CD4-positive, alpha-beta memory T cell (primary cell): ENCODE data around the gene PREX1. TPM values are rescaled to one million over a fixed set of nuclear protein-coding genes. Genes with fewer than 3 reads are reported as not detected.

Experiments used
- CTCF ChIA-PET: fragments of 350-600 bp; sonication (Branson Sonifier 250); formaldehyde crosslinking; loops from one replicate; lab custom pipeline; 2021; ENCODE audit warnings: inconsistent platforms; ENCODE audit not compliant: partially characterized antibody; lab: Charles Lee
- POLR2A ChIA-PET: fragments of 350-600 bp; sonication (Branson Sonifier 250); formaldehyde crosslinking; loops from one replicate; lab custom pipeline; 2021; ENCODE audit not compliant: partially characterized antibody; lab: Charles Lee
- DNase-seq, 5 donors: peaks; one replicate each; pipeline versions ENCODE4 v3.0.0 to v3.0.0-alpha.2; 2020 to 2022; ENCODE audit warnings: mixed read lengths in 1 of 5
- H3K27ac ChIP-seq: one replicate; pipeline ENCODE4 v1.7.0; 2013; ENCODE audit warnings: low read depth, low read length
- H3K27me3 ChIP-seq: 2 replicates; pipeline ENCODE4 v1.7.0; 2013; ENCODE audit warnings: mild to moderate bottlenecking, low read length, moderate library complexity; ENCODE audit not compliant: insufficient read depth
- H3K36me3 ChIP-seq: 2 replicates; pipeline ENCODE4 v1.7.0; 2013; ENCODE audit warnings: mild to moderate bottlenecking, low read length, moderate library complexity; ENCODE audit not compliant: insufficient read depth
- H3K4me1 ChIP-seq: 2 replicates; pipeline ENCODE4 v1.7.0; 2013; ENCODE audit warnings: mild to moderate bottlenecking, low read length, moderate library complexity; ENCODE audit not compliant: insufficient read depth
- H3K4me3 ChIP-seq, 2 donors: one replicate each; pipeline ENCODE4 v1.7.0; 2013; ENCODE audit warnings: low read length in 2 of 2, mild to moderate bottlenecking in 1 of 2
- H3K9me3 ChIP-seq, 2 donors: one replicate each; pipeline ENCODE4 v1.7.0; 2013; ENCODE audit warnings: low read length in 2 of 2, control low read depth in 1 of 2; ENCODE audit not compliant: control insufficient read depth in 1 of 2
- H3K27ac Mint-ChIP-seq, 7 donors: one replicate each; pipeline ENCODE4 v1.8.0; 2020 to 2021; ENCODE audit warnings: mixed read lengths in 7 of 7, mild to moderate bottlenecking in 6 of 7, inconsistent platforms in 3 of 7, moderate library complexity in 3 of 7
- H3K27me3 Mint-ChIP-seq, 2 donors: one replicate each; pipeline ENCODE4 v1.8.0; 2020 to 2021; ENCODE audit warnings: mixed read lengths in 2 of 2
- H3K36me3 Mint-ChIP-seq, 2 donors: one replicate each; pipeline ENCODE4 v1.8.0; 2020 to 2021; ENCODE audit warnings: mixed read lengths in 2 of 2, inconsistent platforms in 1 of 2, mild to moderate bottlenecking in 1 of 2
- H3K4me1 Mint-ChIP-seq, 4 donors: one replicate each; pipeline ENCODE4 v1.8.0; 2020 to 2021; ENCODE audit warnings: mixed read lengths in 4 of 4, mild to moderate bottlenecking in 1 of 4
- H3K4me3 Mint-ChIP-seq, 8 donors: one replicate each; pipeline ENCODE4 v1.8.0; 2020 to 2021; ENCODE audit warnings: mixed read lengths in 8 of 8, mild to moderate bottlenecking in 7 of 8, moderate library complexity in 6 of 8, inconsistent platforms in 3 of 8
- H3K9me3 Mint-ChIP-seq, 8 donors: one replicate each; pipeline ENCODE4 v1.8.0; 2020 to 2021; ENCODE audit warnings: mixed read lengths in 8 of 8, mild to moderate bottlenecking in 5 of 8, inconsistent platforms in 3 of 8, moderate library complexity in 1 of 8
- intact Hi-C: fragments of 100-400 bp; cut with micrococcal nuclease; formaldehyde crosslinking; loops from one replicate; pipeline ENCODE4 v1.15.1; 2023
- polyA plus RNA-seq, 2 donors: library from polyadenylated mRNA; unstranded; fragments of 300-500 nt; fragmentation: Illumina TruSeq; gene quantifications; one replicate each; pipeline ENCODE4 v1.2.3, GENCODE V29; 2021
- total RNA-seq, 2 experiments: library from RNA; stranded (reverse); gene quantifications; one replicate each; pipeline ENCODE4 v1.2.3, GENCODE V29; 2021

PREX1 gene
- total and polyA plus RNA-seq, 4 experiments from 2014 or later: 10.6 to 165 (median 122) TPM

DNA sequence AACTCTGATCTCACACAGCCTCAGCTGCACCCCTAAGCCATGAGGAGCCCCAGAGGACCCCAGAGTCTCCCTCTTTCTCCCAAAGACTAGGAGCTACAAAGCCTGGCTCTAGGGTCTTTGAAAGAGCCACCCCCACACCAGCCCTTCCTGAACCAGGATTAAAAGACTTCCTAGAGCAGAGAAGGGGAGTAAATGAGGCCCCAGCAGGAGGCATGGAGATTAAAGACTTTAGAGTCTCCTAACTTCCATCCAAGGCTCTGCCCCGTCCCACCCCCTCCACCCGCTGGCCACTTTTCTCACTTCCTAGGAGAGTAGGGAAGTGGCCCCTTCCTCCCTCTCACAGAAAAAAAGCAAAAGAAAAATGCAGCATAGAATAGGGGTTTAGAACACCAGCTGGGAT is 1.7 kb downstream of the PREX1 start:
- H3K9me3 Mint-ChIP-seq: no peaks in the 10 kb centered on the region
- peaks cover 8 to 43% (median 23%) of the 10 kb centered on the region in 4 donors for H3K4me1 Mint-ChIP-seq
- Histone ChIP-seq H3K36me3 (no peaks in the 10 kb centered on the region), H3K27me3 (no peaks in the 10 kb centered on the region), H3K9me3 (no peaks in the 10 kb centered on the region), H3K27ac (peak overlapping the region; percentile 75), H3K4me1 (peaks cover 46% of the 10 kb centered on the region), H3K4me3 (peak overlapping the region; percentile 90 to 92)
- H3K27ac Mint-ChIP-seq: peak overlapping the region in 5 of 7 donors; percentile 93 to 98 (median 97)
- no peaks in the 10 kb centered on the region for H3K27me3 Mint-ChIP-seq
- CTCF ChIA-PET: interaction anchor here (1.2 to 1.7 kb wide), 6 partner anchors 11 to 168 kb away, joined by 3 to 8 read pairs (median 4); no protein-coding TSS in a partner anchor
- POLR2A ChIA-PET: interaction anchor here (1.0 to 5.0 kb wide), 17 partner anchors 8 to 112 kb away, joined by 3 to 65 read pairs (median 5); no protein-coding TSS in a partner anchor
- no peak for DNase-seq
- H3K36me3 Mint-ChIP-seq: peaks cover 0 to 22% of the 10 kb centered on the region in 2 donors
- H3K4me3 Mint-ChIP-seq: peak overlapping the region; percentile 93 to 99 (median 98)
- intact Hi-C loops: loop anchor here (2.0 to 10.0 kb wide), 3 partner anchors 13 to 219 kb away; partner anchors contain the start of gene CSE1L

DNA sequence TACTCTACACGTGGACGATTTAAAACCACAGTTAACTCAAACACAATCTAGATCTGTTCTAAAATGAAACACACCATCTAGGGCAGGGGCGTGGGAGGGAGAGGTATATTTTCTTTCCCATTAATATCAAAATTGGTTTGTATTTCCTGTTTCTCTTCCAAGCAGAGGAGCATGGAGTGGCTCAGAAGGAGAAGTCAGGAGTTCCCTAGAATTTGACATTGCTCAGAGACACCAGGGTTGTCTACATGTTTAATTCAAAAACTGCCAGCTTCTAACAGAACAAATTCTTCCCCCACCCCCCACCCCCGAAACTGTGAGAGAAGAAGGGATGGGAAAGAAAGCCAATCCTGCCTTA is 2.3 kb downstream of the PREX1 start:
- Mint-ChIP-seq H3K4me3 (peak overlapping the region; percentile 93 to 99 (median 98)), H3K4me1 (peaks cover 8 to 46% (median 24%) of the 10 kb centered on the region in 4 donors), H3K9me3 (no peaks in the 10 kb centered on the region), H3K36me3 (peaks cover under 1 to 22% of the 10 kb centered on the region in 2 donors), H3K27me3 (no peaks in the 10 kb centered on the region), H3K27ac (peak overlapping the region in 5 of 7 donors; percentile 93 to 98 (median 97))
- intact Hi-C loops: loop anchor here (10.0 kb wide), 1 partner anchor 219 kb away; the partner anchor contains the start of gene CSE1L
- Histone ChIP-seq H3K27ac (peak overlapping the region; percentile 75), H3K4me3 (peak overlapping the region; percentile 90 to 92), H3K9me3 (no peaks in the 10 kb centered on the region), H3K4me1 (peaks cover 51% of the 10 kb centered on the region), H3K36me3 (no peaks in the 10 kb centered on the region), H3K27me3 (no peaks in the 10 kb centered on the region)
- DNase-seq: no peak
- ChIA-PET CTCF (interaction anchor here (0.8 to 1.7 kb wide), 4 partner anchors 72 to 168 kb away, joined by 3 to 8 read pairs (median 6); no protein-coding TSS in a partner anchor), POLR2A (interaction anchor here (0.8 to 5.0 kb wide), 7 partner anchors 33 to 110 kb away, joined by 3 to 48 read pairs (median 5); no protein-coding TSS in a partner anchor)

DNA sequence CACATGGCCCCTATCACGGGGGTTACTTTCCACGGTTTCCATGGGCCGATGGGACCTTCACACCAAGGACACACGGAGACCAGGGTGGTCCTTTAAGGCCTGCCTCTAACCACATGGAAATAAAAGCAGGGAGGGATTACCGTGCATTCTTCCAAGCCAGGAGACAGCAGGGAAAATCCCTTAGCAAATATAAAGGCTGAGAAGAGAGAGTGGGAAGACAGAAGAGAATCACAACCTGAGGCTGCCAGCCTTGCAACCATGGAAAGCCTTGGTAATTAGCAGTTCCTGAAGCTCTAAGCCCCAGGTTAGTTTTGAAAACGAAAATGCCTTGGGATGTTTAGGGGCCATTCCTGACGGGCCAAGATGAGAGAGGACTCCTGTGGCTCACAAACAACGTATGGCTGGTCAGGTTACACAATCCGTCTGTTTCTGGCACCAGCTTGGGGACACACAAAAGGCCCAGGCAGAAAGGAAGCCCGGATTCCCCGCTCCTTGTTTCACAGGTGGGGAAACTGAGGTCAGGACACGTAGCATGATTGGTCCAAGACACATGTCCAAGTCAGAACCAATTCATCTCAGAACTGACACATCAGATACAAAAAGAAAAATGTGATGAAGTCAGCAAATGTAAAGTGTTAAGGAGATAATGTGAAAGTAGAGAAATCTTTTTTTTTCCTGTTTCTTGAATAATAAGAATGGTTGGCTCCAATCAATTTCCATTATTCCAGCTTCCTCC is 2.8 kb downstream of the PREX1 start:
- peak overlapping the region; percentile 90 to 92 for H3K4me3 ChIP-seq
- Mint-ChIP-seq H3K27ac (peak overlapping the region in 5 of 7 donors; percentile 93 to 98 (median 97)), H3K4me1 (peaks cover 8 to 51% (median 26%) of the 10 kb centered on the region in 4 donors), H3K36me3 (peaks cover 6 to 27% of the 10 kb centered on the region in 2 donors), H3K9me3 (no peaks in the 10 kb centered on the region), H3K4me3 (peak overlapping the region; percentile 93 to 99 (median 98)), H3K27me3 (no peaks in the 10 kb centered on the region)
- H3K9me3 ChIP-seq: no peaks in the 10 kb centered on the region
- POLR2A ChIA-PET: interaction anchor here (0.8 to 5.0 kb wide), 7 partner anchors 33 to 110 kb away, joined by 3 to 48 read pairs (median 5); no protein-coding TSS in a partner anchor
- no peaks in the 10 kb centered on the region for H3K36me3 ChIP-seq
- CTCF ChIA-PET: interaction anchor here (0.8 to 1.7 kb wide), 3 partner anchors 72 to 80 kb away, joined by 3 to 8 read pairs (median 4); no protein-coding TSS in a partner anchor
- no peaks in the 10 kb centered on the region for H3K27me3 ChIP-seq
- peaks cover 57% of the 10 kb centered on the region for H3K4me1 ChIP-seq
- intact Hi-C loops: loop anchor here (5.0 to 10.0 kb wide), 2 partner anchors 82 to 220 kb away; partner anchors contain the start of gene CSE1L
- no peak for DNase-seq
- peak overlapping the region; percentile 75 for H3K27ac ChIP-seq

DNA sequence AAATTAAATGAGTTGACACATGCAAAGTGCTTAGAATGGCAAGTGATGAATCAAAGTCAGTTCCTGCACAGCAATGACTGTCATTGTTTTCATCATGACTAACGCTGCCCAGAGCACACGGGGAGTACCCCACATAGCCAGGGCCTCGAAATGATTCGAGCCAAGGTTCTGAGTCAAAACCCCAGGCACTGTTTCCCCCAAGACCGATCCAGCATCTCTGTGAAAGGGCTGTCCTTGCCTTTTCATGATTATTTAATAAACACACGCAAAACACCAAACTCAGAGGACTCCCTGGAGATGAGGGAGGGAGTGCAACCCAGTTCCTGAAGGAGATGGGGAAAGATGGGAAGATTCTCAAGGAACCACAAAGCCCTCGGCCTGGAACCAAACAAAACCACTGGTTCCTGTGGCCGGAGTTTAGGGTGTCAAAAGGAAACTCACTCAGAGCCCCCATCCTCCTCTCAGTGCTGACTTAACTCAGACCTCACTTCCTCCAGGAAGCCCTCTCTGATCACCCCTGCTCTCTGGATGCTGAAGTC is 3.8 kb downstream of the PREX1 start:
- no peaks in the 10 kb centered on the region for H3K27me3 ChIP-seq
- H3K36me3 Mint-ChIP-seq: peaks cover 6 to 27% of the 10 kb centered on the region in 2 donors
- H3K9me3 ChIP-seq: no peaks in the 10 kb centered on the region
- peak in 3 of 5 donors; percentile 29 to 83 (median 34) for DNase-seq
- peak overlapping the region; percentile 90 to 92 for H3K4me3 ChIP-seq
- H3K27me3 Mint-ChIP-seq: no peaks in the 10 kb centered on the region
- peaks cover 4% of the 10 kb centered on the region for H3K36me3 ChIP-seq
- peak overlapping the region; percentile 93 to 99 (median 98) for H3K4me3 Mint-ChIP-seq
- H3K9me3 Mint-ChIP-seq: no peaks in the 10 kb centered on the region
- H3K27ac ChIP-seq: peak overlapping the region; percentile 75
- POLR2A ChIA-PET: interaction anchor here (1.5 to 2.4 kb wide), 4 partner anchors 23 to 105 kb away, joined by 3 to 12 read pairs (median 6); no protein-coding TSS in a partner anchor
- CTCF ChIA-PET: no interaction called here
- peak overlapping the region in 5 of 7 donors; percentile 93 to 98 (median 97) for H3K27ac Mint-ChIP-seq
- H3K4me1 ChIP-seq: peaks cover 66% of the 10 kb centered on the region
- H3K4me1 Mint-ChIP-seq: peaks cover 6 to 55% (median 29%) of the 10 kb centered on the region in 4 donors
- intact Hi-C loops: loop anchor here (5.0 to 10.0 kb wide), 2 partner anchors 83 to 221 kb away; partner anchors contain the start of gene CSE1L

DNA sequence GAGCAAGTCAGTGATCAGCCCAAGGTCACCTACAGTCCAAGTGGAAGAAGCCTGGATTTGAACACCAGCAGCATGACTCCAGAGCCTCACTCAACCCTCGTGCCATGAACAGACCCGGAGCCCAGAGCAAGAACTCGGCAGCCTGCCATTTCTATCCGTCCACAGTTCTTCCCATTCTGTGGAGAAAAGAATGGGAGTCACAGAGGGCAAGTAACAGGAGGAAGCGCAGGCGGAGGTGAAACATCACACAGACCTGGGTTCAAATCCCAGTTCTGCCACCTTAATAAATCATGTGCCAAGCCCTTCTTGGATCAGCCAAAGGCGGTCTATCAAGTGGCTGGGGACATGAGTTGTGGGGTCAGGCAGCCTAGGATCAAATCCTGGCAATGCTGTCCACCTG is 4.3 kb downstream of the PREX1 start:
- ChIA-PET POLR2A (interaction anchor here (0.6 to 3.8 kb wide), 14 partner anchors 10 to 108 kb away, joined by 3 to 23 read pairs (median 4); no protein-coding TSS in a partner anchor), CTCF (interaction anchor here (0.8 to 1.0 kb wide), 2 partner anchors 64 to 69 kb away, joined by 3 to 4 read pairs; no protein-coding TSS in a partner anchor)
- Histone ChIP-seq H3K36me3 (peaks cover 4% of the 10 kb centered on the region), H3K27me3 (no peaks in the 10 kb centered on the region), H3K4me3 (peak overlapping the region; percentile 40 to 48), H3K27ac (peak overlapping the region; percentile 75), H3K4me1 (peaks cover 72% of the 10 kb centered on the region), H3K9me3 (no peaks in the 10 kb centered on the region)
- Mint-ChIP-seq H3K36me3 (peaks cover 6 to 23% of the 10 kb centered on the region in 2 donors), H3K27me3 (no peaks in the 10 kb centered on the region), H3K9me3 (no peaks in the 10 kb centered on the region), H3K27ac (peak overlapping the region in 5 of 7 donors; percentile 93 to 98 (median 97)), H3K4me1 (peaks cover under 1 to 55% (median 28%) of the 10 kb centered on the region in 4 donors), H3K4me3 (peak overlapping the region; percentile 93 to 99 (median 98))
- DNase-seq: no peak
- intact Hi-C loops: loop anchor here (5.0 to 10.0 kb wide), 2 partner anchors 84 to 221 kb away; partner anchors contain the start of gene CSE1L

DNA sequence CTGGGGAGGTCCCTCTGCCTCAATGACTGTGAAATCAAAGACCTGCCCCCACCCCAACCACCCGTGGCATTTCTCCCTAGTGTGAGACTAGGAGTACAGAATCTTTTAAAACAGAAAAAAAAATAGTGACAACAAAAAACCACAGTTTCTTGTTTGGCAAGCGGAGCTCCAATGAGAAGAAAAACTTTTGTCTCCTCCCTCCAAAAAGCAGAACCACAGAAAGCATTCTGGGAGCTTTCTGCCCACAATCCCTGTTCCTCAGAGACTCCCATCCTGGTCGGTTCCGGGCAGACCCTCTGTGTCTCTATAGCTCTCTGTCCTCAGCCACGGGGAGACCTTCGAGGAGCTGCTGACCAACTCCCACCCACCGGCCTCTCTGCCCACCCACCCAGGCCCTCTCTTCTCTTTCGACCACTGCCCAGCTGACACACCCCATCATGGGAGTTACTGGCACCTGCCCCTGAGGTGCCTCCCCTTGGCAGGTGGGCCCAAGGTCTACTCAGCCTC is 4.9 kb downstream of the PREX1 start:
- intact Hi-C loops: loop anchor here (5.0 to 10.0 kb wide), 2 partner anchors 84 to 222 kb away; partner anchors contain the start of gene CSE1L
- H3K36me3 Mint-ChIP-seq: peaks cover 6 to 22% of the 10 kb centered on the region in 2 donors
- no peaks in the 10 kb centered on the region for H3K9me3 Mint-ChIP-seq
- no peaks in the 10 kb centered on the region for H3K27me3 Mint-ChIP-seq
- no peaks in the 10 kb centered on the region for H3K27me3 ChIP-seq
- peak overlapping the region in 2 of 7 donors; percentile 97 to 98 for H3K27ac Mint-ChIP-seq
- CTCF ChIA-PET: interaction anchor here (0.8 to 1.0 kb wide), 2 partner anchors 63 to 68 kb away, joined by 3 to 4 read pairs; no protein-coding TSS in a partner anchor
- peak; percentile 35 to 66 (median 43) for DNase-seq
- H3K4me3 Mint-ChIP-seq: peak overlapping the region; percentile 93 to 99 (median 98)
- peak overlapping the region; percentile 40 to 48 for H3K4me3 ChIP-seq
- POLR2A ChIA-PET: interaction anchor here (0.6 to 3.8 kb wide), 16 partner anchors 10 to 107 kb away, joined by 3 to 23 read pairs (median 4); no protein-coding TSS in a partner anchor
- H3K36me3 ChIP-seq: peaks cover 4% of the 10 kb centered on the region
- H3K9me3 ChIP-seq: no peaks in the 10 kb centered on the region
- peaks cover 77% of the 10 kb centered on the region for H3K4me1 ChIP-seq
- H3K4me1 Mint-ChIP-seq: peaks cover 0 to 61% (median 30%) of the 10 kb centered on the region in 4 donors
- H3K27ac ChIP-seq: peak overlapping the region; percentile 75
